ENCODE data around the gene PPP6R2.
"Not testable (repeated sequence)": the region's sequence is repeated elsewhere in the genome, so short reads cannot be mapped to it uniquely, and the experiment has no call there.

Gene PPP6R2

DNA sequence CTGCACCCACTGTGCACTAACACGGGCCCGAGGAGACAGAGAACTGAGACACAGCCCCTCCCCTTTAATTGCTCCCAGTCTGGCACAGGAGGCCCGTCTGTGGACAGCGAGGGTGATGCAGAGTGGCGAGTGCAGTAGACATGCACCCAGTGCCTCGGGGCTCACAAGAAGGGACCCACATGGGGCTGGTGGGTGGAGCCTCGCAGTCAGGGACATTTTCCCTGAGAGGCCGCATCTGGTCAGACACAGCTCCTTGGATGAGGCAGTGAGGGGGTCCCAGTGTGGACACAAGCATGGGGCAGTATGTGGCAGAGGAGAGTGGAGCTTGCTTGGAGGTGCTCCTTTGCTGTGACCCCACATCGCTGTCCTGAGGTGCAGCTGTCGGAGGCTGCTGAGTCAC, 76.9 kb downstream of the PPP6R2 start:
- Histone ChIP-seq H3K27me3 (ENCODE audit: control insufficient read depth, insufficient read depth, low read length) (no peaks in the 10 kb centered on the region), H3K4me3 (ENCODE audit: low read length) (no peak overlapping the region), H3K9ac (ENCODE audit: low read length) (no peak overlapping the region), H3K9me3 (ENCODE audit: control insufficient read depth, low read length) (no peaks in the 10 kb centered on the region), H3K36me3 (ENCODE audit: control insufficient read depth, insufficient read depth, low read length) (peaks cover 49% of the 10 kb centered on the region), H3K4me1 (ENCODE audit: control insufficient read depth, insufficient read depth, low read length) (no peaks in the 10 kb centered on the region)

- H3K9ac ChIP-seq (ENCODE audit: low read length): no peak overlapping the region
- H3K27me3 ChIP-seq (ENCODE audit: control insufficient read depth, insufficient read depth, low read length): no peaks in the 10 kb centered on the region
- no peak overlapping the region for H3K4me3 ChIP-seq (ENCODE audit: low read length)
- no peaks in the 10 kb centered on the region for H3K4me1 ChIP-seq (ENCODE audit: control insufficient read depth, insufficient read depth, low read length)
- peaks cover 49% of the 10 kb centered on the region for H3K36me3 ChIP-seq (ENCODE audit: control insufficient read depth, insufficient read depth, low read length)
- no peaks in the 10 kb centered on the region for H3K9me3 ChIP-seq (ENCODE audit: control insufficient read depth, low read length)
These were observed 77.5 kb downstream of the PPP6R2 start for GRCh38 chr22:50420581-50420980.

GRCh38 chr22:50422046-50422445, 78.9 kb downstream of the PPP6R2 start:
- Histone ChIP-seq H3K27me3 (ENCODE audit: control insufficient read depth, insufficient read depth, low read length) (no peaks in the 10 kb centered on the region), H3K9me3 (ENCODE audit: control insufficient read depth, low read length) (no peaks in the 10 kb centered on the region), H3K4me1 (ENCODE audit: control insufficient read depth, insufficient read depth, low read length) (no peaks in the 10 kb centered on the region), H3K36me3 (ENCODE audit: control insufficient read depth, insufficient read depth, low read length) (peaks cover 43% of the 10 kb centered on the region), H3K9ac (ENCODE audit: low read length) (no peak overlapping the region), H3K4me3 (ENCODE audit: low read length) (no peak overlapping the region)

DNA sequence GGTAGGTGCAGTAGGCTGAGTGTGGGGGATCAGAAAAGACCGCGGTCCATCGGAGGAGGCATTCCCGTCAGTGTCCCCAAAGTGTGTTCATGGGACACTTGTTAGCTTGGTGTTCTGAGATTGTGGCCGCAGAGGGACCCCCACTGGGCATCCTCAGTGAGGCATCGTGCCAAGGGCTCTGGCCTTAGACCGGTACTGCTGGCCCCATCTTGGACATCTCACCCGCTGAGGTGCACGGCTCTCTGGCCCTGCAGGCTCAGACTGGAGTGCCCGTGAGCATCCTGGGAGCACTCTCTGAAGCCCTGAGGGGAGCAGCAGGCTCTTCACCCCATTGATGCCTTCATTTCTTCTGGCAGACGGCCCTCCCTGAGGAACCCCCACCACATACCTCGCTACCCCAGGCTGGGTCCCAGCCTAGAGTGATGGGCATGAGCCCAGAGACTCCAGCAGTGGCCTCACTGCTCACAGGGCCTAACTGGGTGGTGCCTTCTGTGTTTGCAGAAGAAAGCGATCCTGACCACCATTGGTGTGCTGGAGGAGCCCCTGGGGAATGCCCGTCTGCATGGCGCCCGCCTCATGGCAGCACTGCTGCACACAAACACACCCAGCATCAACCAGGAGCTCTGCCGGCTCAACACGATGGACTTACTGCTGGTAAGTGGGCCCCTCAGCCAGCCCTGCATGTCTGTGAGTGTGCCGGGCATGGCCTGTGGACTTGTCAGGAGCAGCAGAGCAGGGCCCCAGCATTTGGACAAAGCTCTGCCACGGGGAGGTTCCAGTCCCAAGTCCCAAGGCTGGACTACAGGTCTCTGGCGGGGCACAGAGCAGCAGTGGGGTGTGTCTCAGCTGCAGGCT, 80.1 kb downstream of the PPP6R2 start:
- H3K4me1 ChIP-seq (ENCODE audit: control insufficient read depth, insufficient read depth, low read length): no peaks in the 10 kb centered on the region
- H3K36me3 ChIP-seq (ENCODE audit: control insufficient read depth, insufficient read depth, low read length): peaks cover 38% of the 10 kb centered on the region
- no peak overlapping the region for H3K4me3 ChIP-seq (ENCODE audit: low read length)
- no peaks in the 10 kb centered on the region for H3K9me3 ChIP-seq (ENCODE audit: control insufficient read depth, low read length)
- no peaks in the 10 kb centered on the region for H3K27me3 ChIP-seq (ENCODE audit: control insufficient read depth, insufficient read depth, low read length)
- no peak overlapping the region for H3K9ac ChIP-seq (ENCODE audit: low read length)

DNA sequence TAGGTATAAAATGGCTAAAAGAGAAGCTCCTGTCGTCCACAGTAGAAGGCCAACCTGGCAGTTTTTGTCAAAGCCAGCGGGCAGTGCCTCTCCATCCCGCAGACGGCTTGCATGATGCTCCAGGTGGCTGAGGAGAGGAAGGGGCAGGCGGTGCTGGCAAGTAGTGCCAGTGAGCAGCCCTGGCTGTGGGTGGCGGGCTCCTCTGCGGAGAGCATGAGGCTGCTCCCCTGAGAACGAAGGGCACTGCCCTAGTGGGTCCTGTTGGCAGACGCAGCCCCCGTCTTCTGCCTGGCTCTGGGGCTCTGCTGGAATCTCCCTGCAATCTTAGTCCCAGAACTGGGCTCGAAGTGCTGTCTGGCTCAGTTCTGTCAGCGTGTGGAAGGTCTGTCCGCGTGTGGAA, 80.8 kb downstream of the PPP6R2 start:
- Histone ChIP-seq H3K4me1 (ENCODE audit: control insufficient read depth, insufficient read depth, low read length) (no peaks in the 10 kb centered on the region), H3K9ac (ENCODE audit: low read length) (no peak overlapping the region), H3K4me3 (ENCODE audit: low read length) (no peak overlapping the region), H3K9me3 (ENCODE audit: control insufficient read depth, low read length) (no peaks in the 10 kb centered on the region), H3K36me3 (ENCODE audit: control insufficient read depth, insufficient read depth, low read length) (peaks cover 35% of the 10 kb centered on the region), H3K27me3 (ENCODE audit: control insufficient read depth, insufficient read depth, low read length) (no peaks in the 10 kb centered on the region)

GRCh38 chr22:50425179-50425916, 82.2 kb downstream of the PPP6R2 start:
- H3K9me3 ChIP-seq (ENCODE audit: control insufficient read depth, low read length): no peaks in the 10 kb centered on the region
- no peak overlapping the region for H3K9ac ChIP-seq (ENCODE audit: low read length)
- H3K4me3 ChIP-seq (ENCODE audit: low read length): no peak overlapping the region
- peaks cover 21% of the 10 kb centered on the region for H3K36me3 ChIP-seq (ENCODE audit: control insufficient read depth, insufficient read depth, low read length)
- H3K27me3 ChIP-seq (ENCODE audit: control insufficient read depth, insufficient read depth, low read length): no peaks in the 10 kb centered on the region
- no peaks in the 10 kb centered on the region for H3K4me1 ChIP-seq (ENCODE audit: control insufficient read depth, insufficient read depth, low read length)

DNA sequence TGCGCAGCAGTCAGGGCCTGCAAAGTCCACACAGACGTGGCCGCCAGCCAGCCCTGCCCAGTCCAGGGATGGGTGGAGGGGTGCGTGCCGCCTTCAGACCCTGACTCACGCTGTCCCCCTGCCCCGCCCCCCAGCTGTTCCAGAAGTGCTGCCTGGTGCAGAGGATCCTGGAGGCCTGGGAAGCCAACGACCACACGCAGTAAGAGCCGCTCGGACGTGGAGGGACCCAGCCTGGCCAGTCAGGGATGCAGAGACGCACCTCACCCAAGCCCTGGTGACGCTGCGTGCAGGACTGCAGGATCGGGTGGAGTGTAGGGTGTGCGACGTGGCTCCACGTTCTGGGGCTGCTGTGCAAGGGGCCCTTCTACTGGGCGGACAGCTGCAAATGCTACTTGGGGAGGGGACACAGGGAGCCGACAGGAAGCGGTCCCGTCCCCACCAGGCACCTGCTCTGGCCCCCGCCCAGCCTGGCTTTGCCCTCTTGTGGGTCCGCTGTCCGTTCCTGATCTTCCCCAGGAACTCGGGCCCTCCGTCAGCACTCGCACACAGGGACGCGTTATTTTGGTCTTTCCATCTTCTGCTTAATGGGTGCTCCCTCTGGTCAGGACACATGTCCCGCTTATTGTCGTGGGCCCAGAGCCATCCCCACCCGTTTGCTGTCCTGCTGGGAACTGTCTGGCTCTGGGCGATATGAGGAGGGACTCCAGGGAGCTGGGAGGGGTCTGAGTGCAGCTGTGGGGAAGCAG, 89.2 kb downstream of the PPP6R2 start:
- Histone ChIP-seq H3K4me3 (ENCODE audit: low read length) (no peak overlapping the region), H3K27me3 (ENCODE audit: control insufficient read depth, insufficient read depth, low read length) (no peaks in the 10 kb centered on the region), H3K9ac (ENCODE audit: low read length) (no peak overlapping the region), H3K9me3 (ENCODE audit: control insufficient read depth, low read length) (no peaks in the 10 kb centered on the region), H3K36me3 (ENCODE audit: control insufficient read depth, insufficient read depth, low read length) (peaks cover 7% of the 10 kb centered on the region), H3K4me1 (ENCODE audit: control insufficient read depth, insufficient read depth, low read length) (no peaks in the 10 kb centered on the region)

DNA sequence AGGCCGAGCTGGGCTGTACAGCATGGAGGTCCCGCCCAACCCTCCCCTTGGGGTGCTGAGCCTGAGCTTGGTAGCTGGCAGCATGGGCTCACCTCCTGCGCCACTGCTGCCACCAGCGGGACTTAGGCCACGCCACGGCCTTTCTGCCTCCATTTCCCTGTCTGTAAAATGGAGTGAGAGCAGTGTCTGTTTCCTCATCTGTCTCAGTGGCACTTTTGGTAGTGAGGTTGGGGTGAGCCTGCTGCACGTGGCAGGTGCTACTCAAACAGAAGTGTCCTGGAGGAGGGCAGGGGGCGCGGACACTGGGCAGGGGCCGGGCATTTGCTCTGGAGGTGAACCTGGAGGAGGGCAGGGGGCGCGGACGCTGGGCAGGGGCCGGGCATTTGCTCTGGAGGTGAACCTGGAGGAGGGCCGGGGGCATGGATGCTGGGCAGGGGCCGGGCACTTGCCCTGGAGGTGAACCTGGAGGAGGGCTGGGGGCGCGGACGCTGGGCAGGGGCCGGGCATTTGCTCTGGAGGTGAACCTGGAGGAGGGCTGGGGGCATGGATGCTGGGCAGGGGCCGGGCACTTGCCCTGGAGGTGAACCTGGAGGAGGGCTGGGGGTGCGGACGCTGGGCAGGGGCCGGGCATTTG, 89.9 kb downstream of the PPP6R2 start:
- H3K27me3 ChIP-seq (ENCODE audit: control insufficient read depth, insufficient read depth, low read length); H3K9me3 ChIP-seq (ENCODE audit: control insufficient read depth, low read length); H3K36me3 ChIP-seq (ENCODE audit: control insufficient read depth, insufficient read depth, low read length); H3K4me1 ChIP-seq (ENCODE audit: control insufficient read depth, insufficient read depth, low read length); H3K4me3 ChIP-seq (ENCODE audit: low read length); H3K9ac ChIP-seq (ENCODE audit: low read length): not testable (repeated sequence)

- H3K4me1 ChIP-seq (ENCODE audit: control insufficient read depth, insufficient read depth, low read length): no peaks in the 10 kb centered on the region
- no peak overlapping the region for H3K4me3 ChIP-seq (ENCODE audit: low read length)
- H3K36me3 ChIP-seq (ENCODE audit: control insufficient read depth, insufficient read depth, low read length): peaks cover 17% of the 10 kb centered on the region
- H3K27me3 ChIP-seq (ENCODE audit: control insufficient read depth, insufficient read depth, low read length): no peaks in the 10 kb centered on the region
- H3K9me3 ChIP-seq (ENCODE audit: control insufficient read depth, low read length): no peaks in the 10 kb centered on the region
- no peak overlapping the region for H3K9ac ChIP-seq (ENCODE audit: low read length)
These were observed 91.7 kb downstream of the PPP6R2 start for GRCh38 chr22:50434849-50435248.

GRCh38 chr22:50435291-50436014, 92.3 kb downstream of the PPP6R2 start:
- H3K9me3 ChIP-seq (ENCODE audit: control insufficient read depth, low read length): no peaks in the 10 kb centered on the region
- H3K9ac ChIP-seq (ENCODE audit: low read length): no peak overlapping the region
- no peak overlapping the region for H3K4me3 ChIP-seq (ENCODE audit: low read length)
- H3K4me1 ChIP-seq (ENCODE audit: control insufficient read depth, insufficient read depth, low read length): no peaks in the 10 kb centered on the region
- H3K36me3 ChIP-seq (ENCODE audit: control insufficient read depth, insufficient read depth, low read length): peaks cover 17% of the 10 kb centered on the region
- H3K27me3 ChIP-seq (ENCODE audit: control insufficient read depth, insufficient read depth, low read length): no peaks in the 10 kb centered on the region

GRCh38 chr22:50436015-50436830, 93.1 kb downstream of the PPP6R2 start:
- no peaks in the 10 kb centered on the region for H3K4me1 ChIP-seq (ENCODE audit: control insufficient read depth, insufficient read depth, low read length)
- H3K9me3 ChIP-seq (ENCODE audit: control insufficient read depth, low read length): no peaks in the 10 kb centered on the region
- no peaks in the 10 kb centered on the region for H3K27me3 ChIP-seq (ENCODE audit: control insufficient read depth, insufficient read depth, low read length)
- no peak overlapping the region for H3K9ac ChIP-seq (ENCODE audit: low read length)
- peaks cover 17% of the 10 kb centered on the region for H3K36me3 ChIP-seq (ENCODE audit: control insufficient read depth, insufficient read depth, low read length)
- no peak overlapping the region for H3K4me3 ChIP-seq (ENCODE audit: low read length)
